Stimulated activated CD4-positive, alpha-beta T cell treated with anti-CD3 and anti-CD28 coated beads, Interleukin-1b, Interleukin-23, amount 100 ng/mL, for 48 hours (primary cell): Measurements from ENCODE around the gene LRRC2.
"Not testable (repeated sequence)": the region's sequence is repeated elsewhere in the genome, so short reads cannot be mapped to it uniquely, and the experiment has no call there.

Source experiments
- DNase-seq: peaks from one replicate; pipeline ENCODE4 v3.0.0-alpha.2; 2020

LRRC2 gene, protein sequence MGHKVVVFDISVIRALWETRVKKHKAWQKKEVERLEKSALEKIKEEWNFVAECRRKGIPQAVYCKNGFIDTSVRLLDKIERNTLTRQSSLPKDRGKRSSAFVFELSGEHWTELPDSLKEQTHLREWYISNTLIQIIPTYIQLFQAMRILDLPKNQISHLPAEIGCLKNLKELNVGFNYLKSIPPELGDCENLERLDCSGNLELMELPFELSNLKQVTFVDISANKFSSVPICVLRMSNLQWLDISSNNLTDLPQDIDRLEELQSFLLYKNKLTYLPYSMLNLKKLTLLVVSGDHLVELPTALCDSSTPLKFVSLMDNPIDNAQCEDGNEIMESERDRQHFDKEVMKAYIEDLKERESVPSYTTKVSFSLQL

GRCh38 chr3:46566040-46566641 is at the start of gene LRRC2:
TSS of gene LRRC2 (minus strand) at chr3:46566302. CDS start at chr3:46551591, 14,711 bp downstream.
- no peak for DNase-seq

DNA sequence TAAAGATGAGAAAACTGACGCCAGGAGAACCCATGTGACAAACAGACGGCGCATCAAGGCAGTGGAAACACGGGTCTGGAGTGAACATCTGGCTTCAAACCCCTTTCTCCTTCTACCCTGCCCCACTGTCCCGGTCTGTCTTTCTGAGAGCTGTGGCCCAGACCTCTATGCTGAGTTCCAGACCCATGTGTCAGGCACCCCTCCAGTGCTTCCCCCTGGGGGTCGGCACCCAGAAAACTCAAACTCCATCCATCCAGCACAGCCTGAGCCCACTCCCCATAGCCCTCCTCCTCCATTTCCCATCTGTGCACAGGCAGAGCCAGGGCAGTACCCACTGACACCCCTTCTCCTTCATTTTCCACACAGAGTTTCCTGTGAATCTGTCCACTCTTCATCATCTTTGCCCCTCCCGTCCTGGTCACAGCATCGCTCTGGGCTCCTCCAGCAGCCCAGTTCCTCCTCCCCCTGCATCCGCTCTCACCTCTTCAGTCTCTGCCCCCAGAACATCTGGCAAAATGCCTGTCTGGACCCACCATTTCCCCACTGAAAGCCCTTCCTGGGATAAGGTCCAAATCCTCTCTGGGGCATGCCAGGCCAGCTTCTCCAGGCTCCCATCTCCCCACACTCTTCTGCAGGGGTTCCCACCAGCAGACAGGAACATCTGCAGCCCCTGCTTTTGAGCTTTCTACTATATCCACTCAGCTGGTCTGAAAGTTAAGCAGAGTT is 49.1 kb upstream of the LRRC2 start:
- no peak for DNase-seq

GRCh38 chr3:46614431-46614830 is 48.3 kb upstream of the LRRC2 start:
- DNase-seq: no peak

DNA sequence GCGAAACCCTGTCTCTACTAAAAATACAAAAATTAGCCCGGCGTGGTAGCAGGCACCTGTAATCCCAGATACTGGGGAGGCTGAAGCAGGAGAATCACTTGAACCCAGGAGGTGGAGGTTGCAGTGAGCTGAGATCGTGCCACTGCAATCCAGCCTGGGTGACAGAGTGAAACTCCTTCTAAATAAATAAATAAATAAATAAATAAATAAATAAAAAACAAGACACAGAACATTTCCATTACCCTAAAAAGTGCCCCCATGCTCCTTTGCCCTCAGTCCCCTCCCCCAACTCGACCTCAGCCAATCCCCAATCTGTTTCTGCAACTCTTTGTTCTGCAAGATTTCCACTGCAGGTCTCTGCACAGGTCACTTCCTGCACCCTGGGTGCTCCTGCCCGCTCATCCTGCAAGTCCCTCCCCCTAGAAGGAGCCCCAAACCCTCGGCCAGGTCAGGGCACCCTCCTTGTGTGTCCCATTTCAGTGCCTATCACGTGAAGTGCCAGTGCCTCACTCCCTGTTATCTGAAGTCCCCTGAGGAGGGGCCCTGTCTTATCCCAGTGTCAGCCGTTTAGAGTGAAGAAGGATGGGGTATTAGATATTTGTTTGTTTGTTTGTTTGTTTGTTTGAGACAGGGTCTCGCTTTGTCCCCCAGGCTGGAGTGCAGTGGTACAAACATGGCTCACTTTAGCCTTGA is 47.4 kb upstream of the LRRC2 start:
- no peak for DNase-seq

DNA sequence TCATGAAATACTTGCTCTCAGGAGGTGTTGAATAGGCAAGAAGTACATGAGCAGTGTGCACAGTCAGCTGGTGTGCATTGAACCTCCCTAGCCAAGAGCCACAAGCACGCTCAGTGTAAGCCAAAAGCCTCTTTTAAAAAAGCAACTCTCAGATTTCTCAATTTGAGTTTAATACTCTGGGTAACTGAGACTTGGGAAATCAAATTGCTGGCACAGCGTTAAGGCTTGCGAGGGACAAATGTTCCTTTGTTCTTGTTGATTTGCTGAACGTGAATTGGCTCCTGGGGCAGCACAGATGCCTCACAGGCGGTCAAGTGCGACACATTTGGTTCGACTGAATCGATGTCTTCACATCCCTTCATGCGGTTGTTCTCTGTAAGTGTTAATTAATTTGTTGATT is 46.2 kb upstream of the LRRC2 start, which contains the start of gene FAM240A:
Gene FAM240A (plus strand): TSS at position 202 of the 400 bp plus-strand sequence. CDS start 159 bp downstream, at position 361.
- DNase-seq: no peak

DNA sequence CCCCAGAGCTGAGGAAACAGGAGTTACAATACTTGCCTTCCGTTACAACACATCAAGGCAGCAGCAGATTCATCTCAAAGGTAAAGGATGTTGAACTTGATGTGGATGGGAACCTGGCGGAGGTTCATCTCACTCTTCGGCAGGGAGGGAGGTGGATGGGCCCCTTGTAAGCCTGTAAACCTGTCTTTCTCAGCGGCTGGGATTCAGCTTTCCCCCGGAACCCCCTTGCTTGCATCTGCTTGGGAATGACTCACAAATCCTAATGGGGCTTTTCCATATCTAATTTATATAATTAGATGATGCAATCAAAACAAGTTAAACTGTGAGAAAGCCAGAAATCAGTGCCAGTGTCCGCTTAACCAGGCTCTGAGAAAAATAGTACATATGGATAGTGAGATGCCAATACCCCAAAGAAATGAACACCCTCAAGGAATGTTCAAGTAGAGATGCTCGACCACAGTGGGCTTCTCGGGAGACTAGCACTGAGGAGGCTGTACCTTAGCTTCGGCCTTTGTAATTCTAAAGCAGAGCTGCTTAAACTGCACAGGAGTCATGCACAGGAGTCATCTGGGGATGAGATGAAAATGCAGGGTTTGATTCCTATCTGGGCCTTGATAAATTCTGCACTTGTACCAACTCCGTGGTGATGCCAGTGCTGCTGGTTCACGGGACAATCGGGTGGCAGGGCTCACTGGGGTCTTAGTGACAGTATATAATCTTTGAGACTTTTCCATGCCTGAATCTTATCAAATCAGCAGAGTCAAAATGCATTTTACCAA is 44.0 kb upstream of the LRRC2 start:
- no peak for DNase-seq

GRCh38 chr3:46609212-46609721 is 43.2 kb upstream of the LRRC2 start:
- no peak for DNase-seq

- DNase-seq: no peak
Observed at GRCh38 chr3:46607603-46608028, 41.5 kb upstream of the LRRC2 start.

GRCh38 chr3:46604127-46604526 is 38.0 kb upstream of the LRRC2 start:
- no peak for DNase-seq

- no peak for DNase-seq
Observed at GRCh38 chr3:46603446-46604046, 37.4 kb upstream of the LRRC2 start.

DNA sequence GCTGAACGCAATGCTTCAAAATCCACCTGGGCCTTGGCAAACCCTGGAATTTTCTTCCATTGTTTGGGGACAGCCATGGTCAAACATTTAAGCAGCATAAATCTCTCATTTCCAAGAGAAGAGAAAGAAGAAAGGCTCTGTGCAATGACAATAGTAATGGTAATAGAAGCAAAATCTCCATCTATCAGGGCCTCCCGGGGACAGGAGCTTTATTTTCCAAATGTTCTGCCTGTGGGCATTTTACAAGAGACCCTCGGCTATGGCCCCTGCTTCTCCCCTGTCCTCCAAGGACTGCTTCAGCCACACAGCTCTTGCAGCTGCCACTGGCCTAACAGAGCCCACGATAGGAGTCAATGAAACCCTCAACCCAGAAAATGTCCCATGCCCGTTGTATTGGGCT is 33.5 kb upstream of the LRRC2 start:
- DNase-seq: no peak

- no peak for DNase-seq
Observed at GRCh38 chr3:46595819-46596314, 29.8 kb upstream of the LRRC2 start.

DNA sequence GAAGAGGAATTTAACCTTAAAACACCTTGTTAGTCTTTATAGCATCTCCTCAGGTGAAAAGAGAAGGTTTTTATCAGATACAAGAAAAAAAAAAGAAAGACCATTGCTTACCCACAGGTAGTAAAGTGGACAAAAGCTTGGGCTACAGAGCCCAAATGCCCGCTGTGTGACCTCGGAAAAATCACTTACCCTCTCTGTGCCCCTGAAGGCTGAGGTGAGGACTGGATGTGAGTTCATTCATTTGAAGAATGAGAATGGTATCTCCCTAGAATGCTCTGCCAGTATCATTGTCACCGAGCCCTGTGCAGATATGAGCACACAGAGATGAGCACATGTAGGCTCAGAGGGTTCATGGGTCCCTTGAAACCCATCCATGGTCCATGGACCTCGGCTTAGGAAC is 28.6 kb upstream of the LRRC2 start:
- DNase-seq: no peak

- no peak for DNase-seq
Observed at GRCh38 chr3:46593979-46594378, 27.9 kb upstream of the LRRC2 start.

DNA sequence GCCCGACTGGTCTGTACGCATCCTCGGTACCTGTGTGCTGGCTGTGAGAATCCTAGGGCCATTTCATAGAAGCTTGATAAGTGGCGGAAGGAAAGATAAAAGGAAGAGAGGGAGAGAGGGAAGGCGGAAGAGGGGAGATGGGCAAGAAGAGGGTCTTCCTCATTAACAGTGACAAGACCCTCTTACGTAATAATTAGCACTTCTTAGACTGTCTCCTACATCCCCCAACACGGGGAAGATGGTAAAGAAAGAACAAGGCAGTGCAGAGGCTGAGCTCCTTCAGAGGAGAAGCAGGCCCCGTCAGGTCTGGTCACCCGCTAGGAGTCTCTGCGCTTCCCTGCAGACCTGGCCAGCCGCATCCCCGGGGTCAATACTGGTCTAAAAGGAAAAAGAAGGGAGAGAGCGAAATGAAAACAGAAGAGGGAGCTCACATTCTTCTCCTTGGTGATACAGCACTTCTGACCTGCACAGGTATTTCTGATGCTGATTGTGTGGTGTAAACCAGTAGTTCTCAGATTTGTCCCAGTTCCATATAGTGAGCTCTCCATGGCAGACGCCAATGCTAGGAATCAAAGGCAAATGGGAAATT is 27.3 kb upstream of the LRRC2 start:
- no peak for DNase-seq

DNA sequence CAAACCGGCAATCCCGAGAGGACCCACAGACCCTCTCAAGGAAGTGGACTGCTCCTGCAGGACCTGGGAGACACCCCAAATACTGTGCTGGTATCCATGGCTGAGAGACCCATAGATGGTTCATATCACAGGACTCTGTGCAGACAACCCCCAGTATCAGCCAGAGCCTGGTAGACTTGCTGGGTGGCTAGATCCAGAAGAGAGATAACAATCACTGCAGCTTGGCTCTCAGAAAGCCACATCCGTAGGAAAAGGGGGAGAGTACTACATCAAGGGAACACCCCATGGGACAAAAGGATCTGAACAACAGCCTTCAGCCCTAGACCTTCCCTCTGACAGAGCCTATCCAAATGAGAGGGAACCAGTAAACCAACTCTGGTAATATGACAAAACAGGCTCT is 21.2 kb upstream of the LRRC2 start:
- not testable (repeated sequence) for DNase-seq

DNA sequence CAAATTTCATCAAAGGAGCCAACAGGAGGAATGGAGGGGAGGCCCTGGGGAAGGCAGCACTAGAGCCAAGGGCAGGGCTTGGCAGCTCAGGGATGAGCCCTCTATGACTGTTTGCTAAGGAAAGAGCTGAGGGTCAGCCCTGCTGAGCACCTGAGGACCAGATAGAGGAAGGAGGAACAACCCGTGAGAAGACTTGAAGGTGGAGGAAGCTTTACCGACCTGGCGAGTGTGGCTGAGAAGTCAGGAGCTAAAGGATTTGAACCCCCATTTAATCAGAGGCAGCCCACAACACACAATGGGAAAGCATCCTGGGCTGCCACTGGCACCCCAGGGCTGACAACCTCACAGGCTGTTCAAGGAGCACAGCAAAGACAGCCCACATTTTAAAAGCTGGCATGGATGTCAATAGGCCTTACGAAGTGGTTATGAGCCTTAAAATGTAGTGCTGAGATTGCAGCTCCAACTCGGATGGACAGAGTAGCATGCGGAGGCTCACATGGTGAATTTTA is 20.7 kb upstream of the LRRC2 start:
- no peak for DNase-seq

- no peak for DNase-seq
Observed at GRCh38 chr3:46585799-46586693, 19.9 kb upstream of the LRRC2 start.

- no peak for DNase-seq
Observed at GRCh38 chr3:46584598-46585467, 18.7 kb upstream of the LRRC2 start.
